Nucleus accumbens (tissue), 56 donors: ENCODE results near the gene IKZF1.

Experiments
- DNase-seq, 56 donors: peaks; one replicate each; lab custom pipeline; 2025; lab: John Stamatoyannopoulos, UW

The IKZF1 gene

DNA sequence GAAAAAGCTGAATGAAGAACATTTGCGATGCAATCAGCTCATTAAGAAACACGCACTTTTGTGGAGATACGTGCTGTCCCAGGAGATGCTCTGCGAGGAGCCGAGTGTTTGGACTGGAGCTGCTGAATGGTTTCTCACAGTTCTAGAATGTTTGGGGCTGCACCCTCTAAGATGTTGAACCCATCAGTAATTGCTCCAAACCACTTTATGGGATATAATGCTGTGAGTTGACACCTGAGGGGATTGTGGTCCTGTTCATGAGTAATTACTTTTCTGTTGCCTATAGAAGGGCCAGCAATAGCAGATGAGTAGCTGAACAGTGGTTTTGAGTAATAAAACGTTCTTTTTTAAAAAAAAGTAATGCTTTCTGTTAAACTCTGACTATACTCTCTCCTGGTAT lies 63.1 kb downstream of the IKZF1 start:
- DNase-seq = no peak

DNA sequence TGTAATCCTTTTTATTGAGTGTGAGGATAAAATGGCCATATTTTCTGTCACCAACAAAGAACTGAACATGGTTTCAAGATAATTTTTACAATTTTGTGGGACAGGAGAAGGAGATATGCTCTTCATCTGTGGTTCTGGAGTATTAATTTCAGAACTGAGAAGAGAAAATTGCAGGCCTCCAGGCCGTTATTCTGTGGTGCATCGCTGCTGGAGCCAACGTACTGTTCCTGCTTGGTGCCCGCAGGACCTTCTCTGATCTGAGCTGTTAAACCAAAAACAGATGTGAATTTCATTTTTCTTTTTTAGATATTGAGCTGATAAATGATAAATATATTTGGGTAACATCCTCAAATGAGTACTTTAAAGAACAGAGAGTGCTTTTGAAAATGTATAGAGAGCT lies 63.9 kb downstream of the IKZF1 start:
- no peak for DNase-seq

DNA sequence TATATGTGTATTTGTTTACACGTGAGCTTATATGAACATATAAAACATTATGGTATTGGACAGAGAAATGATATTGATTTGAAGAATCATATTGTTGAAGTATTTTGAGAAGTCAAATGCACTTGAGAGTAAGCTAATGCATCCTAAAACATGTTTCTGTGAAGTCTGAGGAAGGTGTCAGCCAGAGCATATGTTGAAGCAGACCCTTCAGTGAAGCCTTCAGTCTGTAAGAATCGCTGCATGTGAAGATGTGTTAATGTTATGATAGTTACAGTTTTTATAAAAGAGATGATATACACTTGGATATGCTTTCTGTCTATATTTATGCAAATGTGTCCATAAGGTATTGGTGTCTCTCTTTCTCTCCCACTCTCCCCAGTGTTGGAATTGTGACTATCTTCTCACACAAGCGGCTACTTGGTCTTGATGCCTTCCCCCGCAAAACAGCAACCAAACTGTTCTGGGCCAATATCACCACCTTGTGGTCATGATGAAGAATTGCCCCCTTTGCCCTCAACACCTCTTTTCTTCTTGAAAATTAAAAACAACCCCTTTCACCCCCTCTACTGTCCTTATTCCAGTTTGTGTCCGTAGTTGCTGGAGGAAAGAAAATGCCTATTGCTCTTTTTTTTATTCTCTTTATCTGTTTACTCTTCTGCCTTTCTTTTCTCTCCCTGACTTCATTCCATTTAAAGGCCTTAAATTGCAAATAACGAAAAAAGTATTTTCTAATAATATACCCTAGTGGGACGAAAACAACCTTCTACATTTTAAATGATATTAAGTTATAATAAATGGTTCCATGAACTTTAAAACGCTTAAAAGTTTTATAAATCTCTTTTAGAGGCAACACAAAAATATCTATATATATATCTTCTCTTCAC lies 64.9 kb downstream of the IKZF1 start:
- DNase-seq = no peak

DNA sequence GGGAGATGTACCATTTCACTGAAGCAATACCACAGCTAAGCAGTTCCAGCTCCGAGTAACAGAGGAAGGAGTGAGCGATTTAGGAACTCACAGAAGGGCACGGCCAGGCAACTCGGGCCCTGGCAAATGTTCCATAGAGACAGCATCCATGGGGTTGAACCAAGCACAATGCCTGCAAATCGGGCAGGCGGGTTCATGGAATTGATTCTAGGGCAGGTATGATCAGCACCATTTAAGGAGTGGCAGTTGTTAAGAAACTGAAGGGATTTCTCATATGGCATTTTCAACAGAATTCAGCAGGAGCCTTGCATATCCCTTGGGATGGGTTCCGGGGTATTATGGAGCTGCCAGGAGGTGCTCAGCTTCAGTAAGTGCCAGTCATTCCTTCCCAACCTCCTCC lies 66.4 kb downstream of the IKZF1 start:
- no peak for DNase-seq

DNA sequence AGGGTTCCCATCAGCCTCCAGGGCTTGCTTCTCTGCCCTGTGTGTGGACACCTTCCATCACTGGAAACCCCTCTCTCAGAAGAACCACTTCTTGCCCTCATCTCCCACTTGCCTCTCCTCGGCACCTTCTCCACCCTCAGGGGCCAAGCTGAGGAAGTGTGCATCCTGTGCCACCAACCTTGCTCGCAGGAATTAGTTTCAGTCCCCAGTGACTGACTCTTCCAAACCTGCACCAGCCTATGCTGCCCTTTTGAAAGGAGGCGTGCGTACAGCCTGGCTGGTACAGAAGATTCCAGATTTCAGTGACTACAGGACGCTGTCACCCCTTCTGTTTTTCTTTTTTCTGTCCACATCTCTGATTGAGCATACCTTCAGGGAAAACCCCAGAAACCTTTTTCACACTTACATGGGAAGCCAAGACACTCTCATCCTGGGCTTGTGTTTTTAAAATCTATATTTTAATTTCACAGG lies 67.1 kb downstream of the IKZF1 start:
- DNase-seq = no peak

DNA sequence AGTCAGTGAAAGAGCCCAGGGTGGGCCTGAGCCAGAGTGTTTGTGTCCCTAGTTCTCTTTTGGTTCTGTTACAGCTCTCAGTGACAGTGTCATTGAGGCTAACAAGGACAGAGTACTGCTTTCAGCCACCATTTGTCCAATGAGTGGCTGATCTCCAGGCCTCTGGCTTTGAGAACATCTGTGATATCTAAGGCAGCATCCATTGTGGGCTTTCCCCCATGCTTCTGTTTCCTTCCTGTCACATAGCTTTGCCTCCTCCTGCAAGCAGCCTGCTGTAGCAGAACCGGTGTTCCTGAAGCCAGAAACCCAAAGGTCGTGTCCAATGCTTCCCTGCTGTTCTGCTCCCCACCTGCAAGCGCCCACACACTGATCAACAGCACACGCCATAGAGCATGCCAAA lies 68.4 kb downstream of the IKZF1 start:
- no peak for DNase-seq

DNA sequence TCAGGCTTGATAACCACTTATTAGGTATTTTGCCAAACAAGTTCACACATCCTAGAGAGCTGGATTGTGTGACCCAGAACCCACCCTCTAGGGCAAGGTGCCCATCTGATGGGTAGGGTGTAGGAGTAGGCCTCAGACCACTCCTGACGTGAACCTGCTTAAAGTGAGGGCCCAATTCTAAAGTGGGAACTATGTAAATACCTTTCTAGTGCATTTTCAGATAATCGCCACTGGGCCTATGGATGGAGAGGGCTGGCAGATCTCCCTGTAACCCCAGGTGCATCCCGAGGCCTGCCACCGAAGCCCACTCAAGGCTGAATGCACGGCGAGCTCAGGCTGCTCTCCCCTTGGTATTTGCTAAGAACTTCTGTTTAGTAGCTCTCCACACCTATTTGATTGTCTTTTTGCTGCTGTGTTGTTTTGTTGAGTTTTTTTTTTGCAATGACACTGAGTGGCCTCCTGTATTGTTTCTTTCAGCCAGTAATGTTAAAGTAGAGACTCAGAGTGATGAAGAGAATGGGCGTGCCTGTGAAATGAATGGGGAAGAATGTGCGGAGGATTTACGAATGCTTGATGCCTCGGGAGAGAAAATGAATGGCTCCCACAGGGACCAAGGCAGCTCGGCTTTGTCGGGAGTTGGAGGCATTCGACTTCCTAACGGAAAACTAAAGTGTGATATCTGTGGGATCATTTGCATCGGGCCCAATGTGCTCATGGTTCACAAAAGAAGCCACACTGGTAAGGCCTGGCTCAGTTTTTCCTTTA lies 71.7 kb downstream of the IKZF1 start:
- no peak for DNase-seq

DNA sequence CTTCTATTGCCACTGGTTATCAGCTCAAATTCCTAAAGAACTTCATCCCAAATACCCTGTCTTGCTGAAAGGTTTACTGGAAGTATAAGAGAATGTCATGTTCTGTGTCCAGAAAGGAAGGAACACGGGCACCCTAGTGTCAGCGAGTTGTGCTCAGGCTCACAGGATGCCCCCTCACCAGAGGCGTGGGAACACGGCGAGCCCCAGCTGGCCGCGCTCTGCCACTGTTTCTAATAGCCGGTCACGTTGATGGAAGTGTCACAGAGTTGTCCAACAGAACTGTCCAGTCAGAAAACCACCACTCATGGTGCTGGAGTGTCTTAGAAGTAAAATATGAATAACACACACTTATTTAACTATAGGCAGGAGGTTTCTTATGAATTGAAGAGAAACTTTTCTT lies 72.8 kb downstream of the IKZF1 start:
- no peak for DNase-seq

DNA sequence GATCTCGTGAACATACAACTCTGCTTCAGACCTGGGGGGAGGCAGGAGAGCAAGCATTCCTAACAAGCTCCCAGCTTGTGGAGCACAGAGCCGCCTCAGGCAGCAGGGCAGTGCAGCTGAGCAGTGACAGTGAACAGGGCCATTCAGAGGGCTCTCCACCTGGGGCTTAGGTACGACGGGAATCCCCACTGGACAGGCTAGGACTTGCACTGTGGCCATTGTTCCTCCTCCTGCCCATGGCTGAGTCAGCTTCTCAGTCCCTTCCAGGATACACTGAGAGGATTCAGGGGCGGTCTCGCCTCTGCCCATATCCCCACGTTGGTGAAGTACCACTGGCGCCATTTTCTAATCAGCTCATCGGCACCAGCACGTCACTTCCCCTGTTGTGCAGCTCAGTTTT lies 74.6 kb downstream of the IKZF1 start:
- DNase-seq = no peak

DNA sequence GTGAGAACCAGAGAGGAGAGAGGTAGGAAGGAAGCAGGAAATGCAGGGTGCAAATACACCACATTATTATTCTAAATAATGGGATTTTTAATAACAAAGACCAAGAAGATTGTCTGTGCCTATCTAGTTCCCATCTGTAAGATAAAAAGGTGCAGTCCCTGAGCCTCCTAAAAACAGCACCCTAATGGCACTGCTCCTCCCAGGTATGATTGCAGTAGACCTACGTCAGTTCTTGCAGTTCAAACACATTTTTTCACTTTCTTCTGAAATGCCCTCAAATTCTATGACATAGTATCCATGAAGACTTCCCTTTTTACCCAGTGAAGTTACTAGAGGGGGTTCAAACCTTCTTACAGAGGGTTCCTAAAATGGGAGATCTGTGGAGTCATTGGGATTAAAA lies 75.0 kb downstream of the IKZF1 start:
- no peak for DNase-seq

DNA sequence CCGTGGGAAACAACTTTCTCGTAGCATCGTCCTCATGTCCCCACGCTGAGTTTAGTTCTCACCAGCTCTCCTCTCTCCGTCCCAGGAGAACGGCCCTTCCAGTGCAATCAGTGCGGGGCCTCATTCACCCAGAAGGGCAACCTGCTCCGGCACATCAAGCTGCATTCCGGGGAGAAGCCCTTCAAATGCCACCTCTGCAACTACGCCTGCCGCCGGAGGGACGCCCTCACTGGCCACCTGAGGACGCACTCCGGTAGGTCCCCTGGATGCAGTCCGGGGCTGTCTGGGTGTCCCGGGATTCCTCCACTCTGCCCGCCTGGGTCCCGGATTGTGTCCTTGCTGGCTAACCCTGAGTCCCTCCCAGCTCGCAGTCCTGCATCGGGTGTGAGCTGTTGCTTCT lies 77.9 kb downstream of the IKZF1 start:
- DNase-seq = no peak

DNA sequence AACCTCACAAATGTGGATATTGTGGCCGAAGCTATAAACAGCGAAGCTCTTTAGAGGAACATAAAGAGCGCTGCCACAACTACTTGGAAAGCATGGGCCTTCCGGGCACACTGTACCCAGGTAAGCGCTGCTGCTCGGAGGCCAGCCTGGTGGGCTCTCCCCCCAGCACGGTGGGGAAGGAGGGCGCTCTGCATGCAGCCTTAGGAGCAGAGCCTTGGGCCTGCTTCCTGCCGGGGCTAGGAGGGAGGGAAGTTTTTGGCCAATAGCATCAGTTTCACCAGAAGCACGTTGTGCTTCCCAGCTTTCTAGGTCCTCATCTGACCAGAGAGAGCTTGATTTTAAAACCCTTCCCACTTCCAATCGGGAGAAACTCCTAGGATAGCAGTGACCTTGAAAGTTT lies 82.8 kb downstream of the IKZF1 start:
- DNase-seq = no peak

DNA sequence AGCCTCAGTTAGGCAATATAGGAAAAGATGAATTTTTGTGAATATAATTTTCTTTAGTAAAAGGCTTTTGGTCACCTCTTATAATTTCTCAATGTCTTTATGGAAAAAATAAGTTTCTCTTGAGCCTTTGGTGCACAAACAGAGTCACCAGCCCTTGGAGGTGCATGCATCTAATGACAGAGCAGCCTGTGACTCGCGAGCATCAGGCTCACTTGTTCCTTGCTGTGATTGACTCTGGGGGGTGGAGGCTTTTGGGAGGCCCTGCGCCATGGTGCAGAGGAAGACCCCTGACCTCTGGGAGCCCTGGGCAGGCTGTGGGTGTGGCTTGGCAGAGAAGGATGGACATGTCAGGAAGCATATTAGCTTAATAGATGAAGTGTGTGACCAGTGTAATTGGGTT lies 85.4 kb downstream of the IKZF1 start:
- no peak for DNase-seq

DNA sequence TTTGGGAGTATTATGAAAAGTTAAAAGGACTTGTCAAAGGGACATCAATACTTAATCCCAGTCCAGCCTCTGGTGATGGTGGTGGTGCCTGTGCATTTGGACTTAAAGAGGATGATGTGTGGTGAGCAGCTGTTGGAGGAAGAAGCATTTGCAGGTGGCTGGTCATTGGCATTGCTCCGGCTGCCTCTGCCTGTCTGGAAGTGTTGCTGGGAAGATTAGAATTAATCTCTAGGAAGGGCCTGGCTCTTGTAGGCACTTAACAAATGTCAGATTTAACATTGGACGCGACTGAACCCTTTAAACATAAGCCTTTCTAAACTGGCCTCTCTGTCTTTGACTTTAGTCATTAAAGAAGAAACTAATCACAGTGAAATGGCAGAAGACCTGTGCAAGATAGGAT lies 86.9 kb downstream of the IKZF1 start:
- no peak for DNase-seq

DNA sequence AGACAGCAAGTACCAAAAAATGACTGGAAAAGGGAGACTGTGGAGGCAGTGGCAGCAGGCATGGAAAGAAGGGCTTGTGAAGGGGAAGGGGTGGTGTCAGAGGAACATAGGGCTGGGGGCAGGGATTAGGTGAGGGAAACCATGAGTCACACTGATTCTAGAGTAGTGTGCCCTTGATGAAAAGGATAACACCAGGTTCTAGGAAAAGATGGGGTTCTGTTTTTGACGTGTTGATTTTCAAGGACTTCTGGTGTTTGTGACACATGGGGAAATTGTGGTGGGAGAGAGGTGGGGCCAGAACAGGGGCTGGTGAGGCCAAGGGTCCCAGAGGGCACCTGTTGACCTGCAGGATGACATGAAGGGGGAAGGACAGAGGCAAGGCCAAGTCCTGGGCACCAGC lies 88.6 kb downstream of the IKZF1 start:
- no peak for DNase-seq

DNA sequence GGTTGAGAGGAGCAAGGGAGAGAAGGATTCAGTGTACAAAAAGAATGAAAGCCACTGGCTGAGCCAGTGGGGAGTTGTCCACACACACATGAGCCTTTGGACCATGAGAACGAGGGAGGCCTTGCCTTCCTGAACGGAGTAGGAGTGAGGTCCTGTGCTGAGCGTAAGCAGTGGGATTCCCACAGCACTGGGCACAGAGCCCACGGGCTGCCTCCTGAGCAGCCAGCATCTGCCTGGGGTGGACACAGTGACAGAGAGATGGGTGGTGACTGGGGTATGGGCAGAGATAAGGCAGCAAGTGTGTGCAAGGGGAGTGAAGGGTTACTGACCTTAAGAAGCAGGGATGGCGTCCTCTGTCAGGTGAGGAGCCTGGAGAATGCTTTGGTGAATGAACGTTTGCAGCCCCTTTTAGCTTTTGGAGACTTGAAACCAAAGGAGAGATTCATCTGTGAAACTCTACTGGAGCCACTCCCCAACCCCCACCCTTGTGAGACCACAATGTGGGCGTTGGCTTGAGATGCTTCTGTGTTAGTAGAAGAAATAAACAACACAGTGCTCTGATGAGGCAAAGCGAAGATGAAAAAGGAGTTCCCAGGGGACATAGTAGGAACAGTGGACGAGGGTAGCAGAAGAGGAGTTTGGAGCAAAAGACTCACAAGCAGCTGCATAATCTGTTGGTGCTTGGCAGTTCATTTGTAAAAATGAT lies 89.2 kb downstream of the IKZF1 start:
- no peak for DNase-seq

DNA sequence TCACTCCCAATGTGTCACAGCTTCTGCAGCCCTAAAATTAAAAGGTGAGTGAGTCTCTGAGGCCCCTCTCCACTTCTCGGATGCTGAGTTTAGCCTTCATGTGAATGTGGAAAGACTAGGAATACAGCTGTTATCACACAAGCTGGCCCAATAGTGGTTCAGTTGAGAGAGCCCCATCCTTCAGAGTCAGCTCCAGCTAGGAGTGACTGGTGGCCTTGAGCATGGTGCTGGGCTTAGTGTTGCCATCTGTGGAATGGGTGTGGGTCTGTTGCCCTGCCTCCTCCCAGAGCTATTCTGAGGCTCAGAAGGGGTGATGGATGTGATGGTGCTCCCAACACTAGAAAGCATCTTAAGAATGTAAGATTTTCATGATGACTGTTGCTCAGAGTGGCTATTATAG lies 89.8 kb downstream of the IKZF1 start:
- DNase-seq = no peak

DNA sequence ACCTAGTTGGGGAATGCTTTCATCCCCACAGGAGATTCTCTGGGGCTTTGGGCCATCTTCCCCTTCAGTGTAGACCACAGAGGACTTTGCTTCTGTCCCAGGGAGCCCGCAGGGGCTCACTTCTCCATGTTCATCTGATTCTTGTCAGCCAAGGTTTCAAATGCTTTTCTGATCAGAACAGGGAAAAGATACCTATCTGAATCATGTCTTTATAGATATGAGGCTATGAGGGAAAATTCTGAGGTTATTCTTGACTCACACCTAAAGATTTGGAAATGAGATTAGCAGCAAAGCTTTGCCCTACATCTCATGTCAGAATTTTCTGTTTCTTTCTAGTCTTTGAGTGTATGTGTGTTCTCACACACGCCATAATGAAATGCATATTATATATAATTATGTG lies 92.3 kb downstream of the IKZF1 start:
- DNase-seq = no peak

DNA sequence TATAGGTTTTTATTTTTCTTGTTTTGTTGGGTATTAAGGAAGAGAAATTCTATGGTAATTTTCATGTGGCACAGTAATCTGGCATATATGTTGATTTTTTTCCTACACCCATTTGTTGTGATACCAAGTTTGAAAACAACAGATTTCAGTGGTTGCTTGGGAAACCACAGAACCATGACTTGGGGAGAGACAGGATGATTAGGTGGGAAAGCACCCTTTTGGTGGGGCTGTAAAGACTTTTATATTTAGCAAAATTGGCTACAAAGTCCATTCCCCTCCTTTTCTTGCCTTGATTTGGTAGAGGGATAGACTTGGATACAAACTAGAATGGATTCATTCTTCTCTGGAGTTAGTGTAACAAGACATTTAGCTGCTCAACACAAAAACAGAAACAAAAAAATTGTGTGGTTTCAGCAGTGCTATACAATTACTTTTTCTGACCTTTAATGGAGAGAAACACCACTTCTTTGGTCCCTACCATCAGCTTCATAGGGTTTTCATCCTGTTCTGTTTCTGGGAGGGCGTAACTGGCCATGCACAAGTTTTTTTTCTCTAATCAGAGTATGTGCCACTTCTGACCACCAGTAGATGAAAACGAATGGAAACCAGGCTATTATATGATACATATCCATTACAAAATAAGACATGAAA lies 92.9 kb downstream of the IKZF1 start:
- DNase-seq = no peak

DNA sequence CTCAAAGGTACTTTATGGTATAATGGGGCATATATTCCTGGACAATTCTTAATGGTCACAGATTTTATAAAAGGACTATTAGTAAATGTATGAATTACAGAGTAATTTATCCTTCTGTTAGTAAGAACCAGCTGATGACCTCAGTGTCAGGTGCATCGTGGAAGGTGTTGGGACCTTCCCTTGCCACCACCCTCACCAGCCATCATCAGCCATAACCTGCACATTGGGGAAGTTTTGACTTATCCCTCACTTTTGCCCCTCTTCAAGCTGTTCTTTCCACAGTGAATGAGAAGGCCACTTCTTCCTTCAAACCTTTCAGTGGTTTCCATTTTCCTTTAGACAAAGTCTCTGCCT lies 93.4 kb downstream of the IKZF1 start:
- no peak for DNase-seq

DNA sequence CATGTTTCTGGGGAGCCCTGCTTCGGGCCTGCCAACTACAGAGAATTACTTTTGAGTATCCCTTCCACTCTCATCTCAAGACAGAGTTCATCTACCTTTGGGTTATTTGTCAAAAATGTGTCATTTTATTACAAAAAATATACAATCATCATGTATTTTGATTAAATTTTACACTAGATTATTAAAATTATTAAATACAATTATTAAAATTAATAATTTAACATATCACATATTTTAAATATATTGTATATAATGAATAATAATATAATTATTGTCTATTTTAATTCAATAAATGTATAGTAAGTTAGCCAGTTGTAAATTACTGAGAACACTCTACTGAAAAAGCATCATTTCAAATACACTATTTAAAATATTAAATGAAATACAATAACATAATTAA lies 94.7 kb downstream of the IKZF1 start:
- DNase-seq = no peak
